H1 (cell line): ENCODE measurements around the gene NGEF. TPM values are rescaled to one million over a fixed set of nuclear protein-coding genes. Genes with fewer than 3 reads are reported as not detected.

ENCODE experiments used
- BRCA1 ChIP-seq: IDR thresholded peaks from 2 replicates; pipeline ENCODE4 v1.6.1; 2012; ENCODE audit warnings: low read depth, low read length, improper control_type of control experiment
- KDM4A ChIP-seq: IDR thresholded peaks from one replicate; pipeline ENCODE4 v1.7.1; 2012; ENCODE audit warnings: low read depth, mild to moderate bottlenecking, moderate library complexity, low read length, inconsistent platforms; ENCODE audit not compliant: severe bottlenecking
- polyA plus RNA-seq, 7 experiments: library from polyadenylated mRNA; depleted of rRNA in 3 of 7; stranded (reverse) in 5 of 7; unstranded in 2 of 7; fragments of >200 nt in 5 of 7; fragments of 200-250 nt in 2 of 7; gene quantifications; 1 replicate in 5 of 7; 2 replicates in 1 of 7; 4 replicates in 1 of 7; pipeline versions ENCODE4 v1.2.1 to v1.2.3, GENCODE V29; 2011 to 2013; ENCODE audit warnings: missing spikeins in 2 of 7, mixed read lengths in 2 of 7
- total RNA-seq: library from RNA; stranded (reverse); fragmentation: NEBNext Ultra II Directional; extraction: Animal tissue kit (Norgen Biotek cat#: 25700); gene quantifications from 2 replicates; pipeline ENCODE4 v1.2.1, GENCODE V29; 2021
- TF ChIP-seq, protein P1 (sequence below): IDR thresholded peaks from 2 replicates; pipeline ENCODE4 v1.6.1; 2011; ENCODE audit warnings: low read length, improper control_type of control experiment

NGEF gene
- total and polyA plus RNA-seq, 2 of the 8 experiments (the other 6 are each of a cell fraction or from before 2014, with no cell fraction given) = 2.7 to 3.2 TPM

DNA sequence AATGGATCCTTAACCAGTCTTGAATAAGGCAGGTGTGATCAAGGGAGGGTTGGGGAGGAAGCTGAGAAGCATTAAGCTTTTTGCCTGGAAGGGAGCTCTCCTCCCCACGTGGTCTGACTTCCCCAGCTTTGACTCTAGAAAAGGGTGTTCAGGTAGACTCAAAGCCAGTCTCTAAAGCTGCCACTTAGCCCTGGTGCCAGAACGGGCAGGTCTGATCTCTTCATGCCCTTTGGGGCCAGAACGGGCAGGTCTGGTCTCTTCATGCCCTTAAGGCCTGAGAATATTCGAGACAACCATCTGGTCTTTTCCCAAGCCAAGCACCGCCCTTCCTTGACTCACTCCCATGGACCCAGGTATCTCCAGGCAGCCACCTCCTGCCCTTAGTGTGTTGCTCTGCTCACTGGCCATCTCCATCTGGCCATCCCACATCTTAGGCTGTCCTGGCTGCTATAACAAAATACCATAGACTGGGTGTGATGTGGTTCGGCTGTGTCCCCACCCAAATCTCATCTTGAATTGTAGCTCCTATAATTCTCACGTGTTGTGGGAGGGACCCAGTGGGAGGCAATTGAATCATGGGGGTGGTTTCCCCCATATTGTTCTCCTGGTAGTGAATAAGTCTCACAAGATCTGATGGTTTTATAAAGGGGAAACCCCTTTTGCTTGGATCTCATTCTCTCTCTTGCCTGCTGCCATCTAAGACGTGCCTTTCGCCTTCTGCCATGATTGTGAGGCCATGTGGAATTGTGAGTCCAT, 83.6 kb downstream of the NGEF start (continued):
- TF ChIP-seq BRCA1 = no peak
- no peak for TF ChIP-seq KDM4A
- TF ChIP-seq, protein P1, sequence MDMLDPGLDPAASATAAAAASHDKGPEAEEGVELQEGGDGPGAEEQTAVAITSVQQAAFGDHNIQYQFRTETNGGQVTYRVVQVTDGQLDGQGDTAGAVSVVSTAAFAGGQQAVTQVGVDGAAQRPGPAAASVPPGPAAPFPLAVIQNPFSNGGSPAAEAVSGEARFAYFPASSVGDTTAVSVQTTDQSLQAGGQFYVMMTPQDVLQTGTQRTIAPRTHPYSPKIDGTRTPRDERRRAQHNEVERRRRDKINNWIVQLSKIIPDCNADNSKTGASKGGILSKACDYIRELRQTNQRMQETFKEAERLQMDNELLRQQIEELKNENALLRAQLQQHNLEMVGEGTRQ = 0 out of 2 replicates have a peak, but pooled peaks have one; percentile 31
